Lower leg skin (tissue), 4 donors: ENCODE results near the gene FILIP1L. TPM values are rescaled to one million over a fixed set of nuclear protein-coding genes. Genes with fewer than 3 reads are reported as not detected.
"Not testable (repeated sequence)": the region's sequence is repeated elsewhere in the genome, so short reads cannot be mapped to it uniquely, and the experiment has no call there.

Source experiments
- DNase-seq, 2 donors: peaks; one replicate each; pipeline ENCODE4 v3.0.0-alpha.2; 2019; ENCODE audit warnings: low spot score in 2 of 2
- H3K4me3 ChIP-seq: fragments of 200-600 bp; sonication (generic); 2 replicates; pipeline ENCODE4 v1.5.1; 2017; ENCODE audit warnings: mild to moderate bottlenecking, low read depth; ENCODE audit not compliant: poor library complexity, severe bottlenecking
- CTCF ChIP-seq, 3 donors: fragments of 450-650 bp; IDR thresholded peaks; one replicate each; pipeline ENCODE4 v1.5.1; 2016; ENCODE audit warnings: antibody characterized with exemption in 3 of 3, mild to moderate bottlenecking in 3 of 3, moderate library complexity in 2 of 3
- POLR2A ChIP-seq, 2 donors: fragments of 450-650 bp; IDR thresholded peaks; one replicate each; pipeline ENCODE4 v1.6.1; 2016 to 2017; ENCODE audit warnings: antibody characterized with exemption in 2 of 2, mild to moderate bottlenecking in 1 of 2, moderate library complexity in 1 of 2
- WGBS, 2 donors: methylation state at CpG; one replicate each; pipeline ENCODE4 v1.1.5; 2018; 5-methylcytosine and 5-hydroxymethylcytosine counted together
- intact Hi-C: fragments of 100-400 bp; cut with DNase I; formaldehyde crosslinking; loops from one replicate; pipeline ENCODE4 v1.15.0; 2023; ENCODE audit warnings: low total_unique reads
- total RNA-seq, 4 donors: library from RNA; depleted of rRNA; stranded (reverse); fragments of >200 nt; gene quantifications; one replicate each; pipeline ENCODE4 v1.1.0, GENCODE V29; 2016

Gene FILIP1L
- total RNA-seq, 4 donors from 2014 or later = 17.5 to 33.9 (median 22.1) TPM

GRCh38 chr3:100097919-100098783 is 16.1 kb downstream of the FILIP1L start:
- 58 to 60% methylated on average over 6 of the region's 6 CpGs for WGBS, 2 donors
- no peak for TF ChIP-seq POLR2A (IDR thresholded peaks at IDR 0.05)
- no peak for DNase-seq
- intact Hi-C loops = no loop called here
- H3K4me3 ChIP-seq = no peak overlapping the region

GRCh38 chr3:100096866-100097265 is 17.4 kb downstream of the FILIP1L start:
- intact Hi-C loops = no loop called here

GRCh38 chr3:100096286-100096685 is 18.0 kb downstream of the FILIP1L start:
- DNase-seq, H3K4me3 ChIP-seq, intact Hi-C loops: not testable (repeated sequence)
- 97% methylated on average over 1 of the region's 1 CpG for WGBS, 2 donors

More at GRCh38 chr3:100096866-100097265, 17.4 kb downstream of the FILIP1L start:
- 86 to 94% methylated on average over 2 of the region's 2 CpGs for WGBS, 2 donors
- DNase-seq = no peak
- TF ChIP-seq CTCF (IDR thresholded peaks at IDR 0.05) = no peak
- H3K4me3 ChIP-seq = no peak overlapping the region

GRCh38 chr3:100093831-100094230 is 20.5 kb downstream of the FILIP1L start:
- intact Hi-C loops = no loop called here
- TF ChIP-seq POLR2A (IDR thresholded peaks at IDR 0.05) (no peak), CTCF (IDR thresholded peaks at IDR 0.05) (no peak)
- 97 to 98% methylated on average over 1 of the region's 1 CpG for WGBS, 2 donors
- no peak overlapping the region for H3K4me3 ChIP-seq
- no peak for DNase-seq

- intact Hi-C loops = no loop called here
- DNase-seq = no peak
- no peak for TF ChIP-seq CTCF (IDR thresholded peaks at IDR 0.05)
- no peak for TF ChIP-seq POLR2A (IDR thresholded peaks at IDR 0.05)
- no peak overlapping the region for H3K4me3 ChIP-seq
Measured at GRCh38 chr3:100090669-100091005, 23.7 kb downstream of the FILIP1L start.

- H3K4me3 ChIP-seq = no peak overlapping the region
- intact Hi-C loops = no loop called here
- DNase-seq = no peak
- TF ChIP-seq CTCF (IDR thresholded peaks at IDR 0.05) (no peak), POLR2A (IDR thresholded peaks at IDR 0.05) (no peak)
- 65 to 70% methylated on average over 7 of the region's 7 CpGs for WGBS, 2 donors
Measured at GRCh38 chr3:100089812-100090668, 24.3 kb downstream of the FILIP1L start.
